ENCODE results near the gene RNF150.

The RNF150 gene

GRCh38 chr4:140841186-140841585 is 292.1 kb downstream of the RNF150 start:
- TF ChIP-seq, protein P1, sequence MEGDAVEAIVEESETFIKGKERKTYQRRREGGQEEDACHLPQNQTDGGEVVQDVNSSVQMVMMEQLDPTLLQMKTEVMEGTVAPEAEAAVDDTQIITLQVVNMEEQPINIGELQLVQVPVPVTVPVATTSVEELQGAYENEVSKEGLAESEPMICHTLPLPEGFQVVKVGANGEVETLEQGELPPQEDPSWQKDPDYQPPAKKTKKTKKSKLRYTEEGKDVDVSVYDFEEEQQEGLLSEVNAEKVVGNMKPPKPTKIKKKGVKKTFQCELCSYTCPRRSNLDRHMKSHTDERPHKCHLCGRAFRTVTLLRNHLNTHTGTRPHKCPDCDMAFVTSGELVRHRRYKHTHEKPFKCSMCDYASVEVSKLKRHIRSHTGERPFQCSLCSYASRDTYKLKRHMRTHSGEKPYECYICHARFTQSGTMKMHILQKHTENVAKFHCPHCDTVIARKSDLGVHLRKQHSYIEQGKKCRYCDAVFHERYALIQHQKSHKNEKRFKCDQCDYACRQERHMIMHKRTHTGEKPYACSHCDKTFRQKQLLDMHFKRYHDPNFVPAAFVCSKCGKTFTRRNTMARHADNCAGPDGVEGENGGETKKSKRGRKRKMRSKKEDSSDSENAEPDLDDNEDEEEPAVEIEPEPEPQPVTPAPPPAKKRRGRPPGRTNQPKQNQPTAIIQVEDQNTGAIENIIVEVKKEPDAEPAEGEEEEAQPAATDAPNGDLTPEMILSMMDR (IDR thresholded peaks at IDR 0.05; ENCODE audit: control insufficient read depth, insufficient read depth, low read depth, low read length, missing control alignments) = no peak
- no peak for DNase-seq (ENCODE audit: low read depth)
- H3K4me3 ChIP-seq (ENCODE audit: control insufficient read depth, low read depth, low read length) = no peak overlapping the region

GRCh38 chr4:140839888-140840790 is 293.1 kb downstream of the RNF150 start:
- H3K4me3 ChIP-seq (ENCODE audit: control insufficient read depth, low read depth, low read length) = no peak overlapping the region
- no peak for DNase-seq (ENCODE audit: low read depth)
- TF ChIP-seq, protein P1 (IDR thresholded peaks at IDR 0.05; ENCODE audit: control insufficient read depth, insufficient read depth, low read depth, low read length, missing control alignments) = no peak

- no peak for DNase-seq (ENCODE audit: low read depth)
- H3K4me3 ChIP-seq (ENCODE audit: control insufficient read depth, low read depth, low read length) = no peak overlapping the region
- TF ChIP-seq, protein P1 (IDR thresholded peaks at IDR 0.05; ENCODE audit: control insufficient read depth, insufficient read depth, low read depth, low read length, missing control alignments) = no peak
These were observed 293.9 kb downstream of the RNF150 start for GRCh38 chr4:140839406-140839805.

DNA sequence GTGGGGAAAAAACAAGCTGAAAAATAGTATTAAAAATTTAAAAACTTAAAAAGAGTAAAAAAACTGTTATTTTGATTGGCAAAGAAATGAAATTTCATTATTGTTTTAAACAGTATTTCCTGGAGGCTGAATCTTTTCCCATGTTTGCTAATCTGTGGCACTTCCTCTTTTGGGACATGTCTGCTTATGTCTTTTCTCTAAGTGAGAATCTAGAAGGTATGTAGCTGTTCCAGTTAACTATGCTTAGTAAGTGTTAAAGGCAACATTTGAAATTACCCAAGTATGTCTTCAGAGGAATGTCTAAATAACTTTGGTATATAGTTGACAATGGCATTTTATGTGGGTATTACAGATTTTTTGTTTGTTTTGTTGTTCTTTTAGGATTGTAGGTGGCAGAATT is 295.5 kb downstream of the RNF150 start:
- TF ChIP-seq, protein P1 (IDR thresholded peaks at IDR 0.05; ENCODE audit: control insufficient read depth, insufficient read depth, low read depth, low read length, missing control alignments) = no peak
- no peak for DNase-seq (ENCODE audit: low read depth)

DNA sequence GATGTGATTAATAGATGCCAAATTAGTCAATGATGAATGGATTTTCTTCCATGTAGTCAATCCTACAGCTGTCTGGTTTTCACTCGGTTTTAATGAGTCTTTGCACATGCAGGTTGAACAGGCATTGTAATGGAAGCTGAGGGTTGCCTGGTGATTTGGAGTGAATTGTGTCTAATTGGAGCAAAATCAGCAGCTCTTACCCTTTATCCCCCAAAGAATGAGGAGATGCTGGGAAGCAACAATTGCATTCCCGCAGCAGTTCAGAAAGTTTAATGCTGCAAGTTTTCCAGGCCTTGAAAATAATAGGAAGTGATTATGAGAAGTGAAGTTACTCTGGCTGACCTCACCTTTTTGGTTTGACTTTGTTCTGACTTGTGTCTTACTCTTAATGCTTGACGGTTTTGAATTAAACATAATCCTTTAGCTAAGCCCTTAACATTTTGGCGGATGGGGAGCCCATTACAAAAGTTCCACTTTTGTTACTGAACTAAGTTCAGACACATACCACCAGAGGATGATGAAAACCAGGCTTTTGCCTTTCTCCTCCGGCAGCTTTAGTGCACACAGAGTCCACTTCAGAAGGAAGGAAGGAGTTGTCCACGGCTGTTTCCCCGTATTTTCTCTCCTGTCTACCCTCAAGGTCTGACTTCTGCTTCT is 298.3 kb downstream of the RNF150 start:
- TF ChIP-seq, protein P1 (IDR thresholded peaks at IDR 0.05; ENCODE audit: control insufficient read depth, insufficient read depth, low read depth, low read length, missing control alignments) = no peak
- no peak for DNase-seq (ENCODE audit: low read depth)
- no peak overlapping the region for H3K4me3 ChIP-seq (ENCODE audit: control insufficient read depth, low read depth, low read length)

More for the DNA sequence above, 295.5 kb downstream of the RNF150 start:
- H3K4me3 ChIP-seq (ENCODE audit: control insufficient read depth, low read depth, low read length) = no peak overlapping the region

- DNase-seq (ENCODE audit: low read depth) = no peak
- TF ChIP-seq, protein P1 (IDR thresholded peaks at IDR 0.05; ENCODE audit: control insufficient read depth, insufficient read depth, low read depth, low read length, missing control alignments) = no peak
These were observed 300.0 kb downstream of the RNF150 start for GRCh38 chr4:140833280-140833679.

More at GRCh38 chr4:140833280-140833679, 300.0 kb downstream of the RNF150 start:
- H3K4me3 ChIP-seq (ENCODE audit: control insufficient read depth, low read depth, low read length) = no peak overlapping the region

Data from AG09309 (cell line).